CD4-positive, alpha-beta T cell treated with Interleukin-2 at 100 ng/mL for 4 hours (primary cell): ENCODE data around the gene YPEL4.
"Not testable (repeated sequence)": the region's sequence is repeated elsewhere in the genome, so short reads cannot be mapped to it uniquely, and the experiment has no call there.

Experiments
- DNase-seq: peaks from one replicate; pipeline ENCODE4 v3.0.0-alpha.2; 2020; ENCODE audit warnings: low spot score

YPEL4 gene, protein sequence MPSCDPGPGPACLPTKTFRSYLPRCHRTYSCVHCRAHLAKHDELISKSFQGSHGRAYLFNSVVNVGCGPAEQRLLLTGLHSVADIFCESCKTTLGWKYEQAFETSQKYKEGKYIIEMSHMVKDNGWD

DNA sequence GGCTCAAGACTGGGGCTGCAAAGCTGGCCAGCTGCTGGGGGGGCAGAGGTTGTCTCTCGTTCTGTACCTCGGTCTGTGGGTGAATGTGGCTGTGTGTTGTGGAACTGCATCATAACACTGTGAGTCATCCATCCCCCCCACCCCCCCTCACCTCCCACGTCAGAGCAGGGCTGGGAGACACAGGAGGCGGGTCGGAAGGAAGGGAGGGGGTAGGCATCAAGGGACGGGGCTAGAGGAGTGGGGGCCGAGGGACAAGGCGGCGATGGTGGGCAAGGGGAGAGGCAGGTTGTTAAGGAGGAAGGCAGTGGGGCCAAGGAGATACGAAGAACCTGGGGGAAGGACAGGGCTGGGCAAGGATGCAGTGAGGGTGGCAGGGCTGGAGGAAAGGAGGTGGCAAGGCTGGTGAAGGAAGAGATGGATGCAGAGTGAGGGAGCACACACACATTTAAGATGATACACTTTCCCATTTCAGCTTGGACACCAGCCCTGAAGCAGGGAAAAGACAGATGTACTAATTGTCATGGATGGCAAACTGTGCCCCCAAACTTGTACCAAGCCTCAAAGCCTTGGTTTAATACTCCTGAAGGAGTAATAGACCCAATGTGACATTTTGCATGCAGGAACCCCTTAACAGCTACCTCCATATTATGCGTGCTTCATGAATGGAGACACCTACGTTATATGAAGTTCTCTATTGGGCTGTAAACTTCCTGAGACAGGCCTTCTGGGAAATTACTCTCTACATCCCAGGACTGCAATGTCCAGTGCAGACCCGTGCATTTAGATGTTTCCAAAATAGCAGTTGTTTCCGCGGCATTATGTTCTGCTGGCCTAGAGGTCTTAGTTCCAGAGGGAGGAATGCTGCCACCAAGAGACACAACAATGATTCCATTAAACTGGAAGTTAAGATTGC is at the start of gene YPEL4:
Gene YPEL4, minus strand, starts transcription at position 87 of the 913 bp plus-strand sequence. CDS start 2,805 bp downstream, outside the sequence.
- DNase-seq = peak; percentile 72

DNA sequence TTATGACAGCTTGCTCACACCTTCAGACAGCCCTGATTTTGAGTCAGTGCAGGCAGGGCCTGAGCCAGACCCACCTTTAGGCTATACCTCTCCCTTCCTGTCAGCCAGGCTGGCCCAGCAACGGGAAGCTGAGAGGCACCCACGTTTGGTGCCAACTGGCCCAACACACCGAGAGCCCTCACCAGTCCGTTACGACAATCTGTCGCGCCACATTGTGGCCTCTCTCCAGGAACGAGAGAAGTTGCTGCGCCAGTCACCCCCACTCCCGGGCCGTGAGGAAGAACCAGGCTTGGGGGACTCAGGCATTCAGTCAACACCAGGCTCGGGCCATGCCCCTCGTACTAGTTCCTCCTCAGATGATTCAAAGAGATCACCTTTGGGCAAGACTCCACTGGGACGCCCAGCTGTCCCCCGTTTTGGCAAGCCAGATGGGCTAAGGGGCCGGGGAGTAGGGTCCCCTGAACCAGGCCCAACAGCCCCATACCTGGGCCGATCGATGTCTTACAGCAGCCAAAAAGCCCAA is 49.2 kb upstream of the YPEL4 start:
- DNase-seq = no peak

DNA sequence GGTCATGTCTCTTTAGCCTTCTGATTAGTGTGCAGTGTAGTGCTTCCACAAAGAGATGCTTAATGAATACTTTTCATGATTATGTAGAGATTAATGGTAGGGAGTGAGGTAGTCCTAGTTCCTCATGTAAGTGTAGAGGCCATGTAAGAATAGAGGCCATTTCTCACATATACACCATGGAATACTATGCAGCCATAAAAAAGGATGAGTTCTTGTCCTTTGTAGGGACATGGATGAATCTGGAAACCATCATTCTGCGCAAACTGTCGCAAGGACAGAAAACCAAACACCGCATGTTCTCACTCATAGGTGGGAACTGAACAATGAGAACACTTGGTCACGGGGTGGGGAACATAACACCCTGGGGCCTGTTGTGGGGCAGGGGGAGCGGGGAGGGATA is 40.8 kb upstream of the YPEL4 start:
- DNase-seq = not testable (repeated sequence)

DNA sequence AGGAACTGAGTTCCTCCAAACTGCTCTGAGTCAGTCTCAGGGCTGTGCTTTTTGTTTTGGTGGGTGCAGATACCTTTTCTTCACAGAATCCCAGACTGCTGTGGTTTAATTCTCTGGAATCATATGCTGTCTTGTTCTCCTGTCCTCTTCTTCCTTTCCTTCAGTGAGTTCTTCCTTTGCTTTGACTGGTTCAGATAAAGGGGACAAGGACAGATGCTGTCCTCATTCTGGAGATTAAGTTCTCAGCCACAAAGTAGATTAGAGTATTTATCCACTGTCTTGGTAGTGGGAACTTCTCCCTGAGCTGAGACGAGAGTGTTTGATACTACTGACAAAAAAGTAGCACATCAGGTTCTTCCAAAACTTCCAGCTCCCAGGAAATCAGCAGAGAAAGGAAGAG is 31.5 kb upstream of the YPEL4 start:
- no peak for DNase-seq

DNA sequence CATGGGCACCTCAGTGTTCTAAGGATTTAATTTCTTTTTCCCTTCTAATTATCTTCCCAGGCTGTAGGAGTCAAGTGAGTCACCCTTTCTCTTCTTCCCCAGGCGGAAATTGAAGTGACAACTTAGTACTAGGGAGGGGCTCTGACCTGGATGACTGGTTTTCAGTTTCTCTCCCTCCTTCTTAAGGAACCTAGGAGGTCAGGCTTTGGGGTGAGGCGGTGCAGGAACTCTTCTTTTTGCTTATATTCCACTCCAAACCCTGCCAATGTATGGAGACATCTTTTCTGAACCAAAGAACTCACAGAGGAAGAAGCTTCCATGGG is 30.8 kb upstream of the YPEL4 start:
- no peak for DNase-seq

DNA sequence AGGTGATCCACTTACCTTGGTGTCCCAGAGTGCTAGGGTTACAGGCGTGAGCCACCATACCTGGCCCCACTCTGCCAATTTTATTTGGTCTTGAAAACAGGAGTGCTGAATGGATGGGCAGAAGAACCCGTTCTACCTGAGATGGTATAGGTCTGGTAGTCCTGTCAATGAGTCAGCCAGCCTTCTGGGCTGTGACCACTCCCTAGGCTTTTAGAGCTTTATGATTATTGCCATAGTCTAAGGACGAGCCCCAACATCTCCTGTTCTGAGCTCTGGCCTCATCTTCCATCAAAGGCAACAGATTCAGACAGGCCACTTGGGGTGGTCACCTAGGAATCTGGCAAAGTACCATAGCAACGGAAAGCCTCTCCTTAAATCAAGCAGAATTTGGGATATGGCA is 29.7 kb upstream of the YPEL4 start:
- DNase-seq = no peak

DNA sequence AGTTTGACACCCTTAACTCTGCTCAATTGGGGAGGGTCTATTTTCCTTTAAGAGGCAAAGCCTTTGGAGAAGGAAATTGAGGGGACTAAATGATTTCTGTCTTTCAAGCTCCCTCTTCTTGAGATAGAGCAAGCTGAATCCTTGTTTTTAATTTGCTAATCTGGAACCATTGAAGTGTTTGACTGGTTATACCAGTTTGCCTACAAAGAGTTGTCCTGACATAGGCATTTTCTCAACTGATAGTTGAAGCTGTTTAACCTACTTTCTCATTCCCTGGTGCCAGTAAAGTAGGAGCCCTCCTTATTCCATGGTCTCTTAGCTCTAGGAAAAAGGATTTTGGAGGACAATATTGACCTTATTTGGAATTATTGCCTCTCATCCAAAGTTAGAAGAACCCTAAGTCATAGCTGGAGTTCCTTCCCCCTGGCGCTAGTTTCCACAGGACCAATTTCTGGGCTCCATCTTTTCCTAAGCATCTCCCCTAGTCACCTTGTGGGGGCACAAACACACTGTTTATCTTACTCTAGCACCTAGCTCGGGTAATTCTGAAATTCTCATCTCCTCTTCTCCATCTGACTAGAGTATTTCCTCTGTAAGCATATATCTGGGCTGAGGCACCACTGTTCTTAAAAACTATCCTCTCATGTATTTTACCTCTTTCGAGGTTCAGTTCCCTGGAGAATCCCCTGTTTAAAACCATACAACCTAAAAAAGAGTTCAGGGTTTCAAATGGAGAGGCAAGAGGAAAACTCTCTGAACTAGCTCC is 25.6 kb upstream of the YPEL4 start:
- no peak for DNase-seq

DNA sequence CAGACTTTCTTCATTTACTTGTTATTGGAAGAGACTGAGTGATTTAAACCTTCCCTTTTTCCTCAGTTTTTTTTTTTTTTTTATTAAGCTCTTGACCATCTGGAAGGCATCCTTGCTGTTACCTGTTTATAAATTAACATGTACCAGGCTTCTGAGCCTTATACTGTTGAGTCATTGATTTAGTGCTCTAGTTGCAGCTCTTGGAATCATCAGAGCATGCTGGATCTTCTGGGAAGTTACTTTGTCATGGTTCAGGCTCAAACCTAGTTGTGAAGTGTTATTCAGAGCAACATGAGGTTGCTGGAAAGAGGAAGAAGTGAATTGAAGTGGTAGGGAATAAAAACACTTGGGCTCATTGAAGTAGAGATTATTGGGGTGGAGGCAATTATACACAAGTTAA is 24.5 kb upstream of the YPEL4 start:
- DNase-seq = no peak

DNA sequence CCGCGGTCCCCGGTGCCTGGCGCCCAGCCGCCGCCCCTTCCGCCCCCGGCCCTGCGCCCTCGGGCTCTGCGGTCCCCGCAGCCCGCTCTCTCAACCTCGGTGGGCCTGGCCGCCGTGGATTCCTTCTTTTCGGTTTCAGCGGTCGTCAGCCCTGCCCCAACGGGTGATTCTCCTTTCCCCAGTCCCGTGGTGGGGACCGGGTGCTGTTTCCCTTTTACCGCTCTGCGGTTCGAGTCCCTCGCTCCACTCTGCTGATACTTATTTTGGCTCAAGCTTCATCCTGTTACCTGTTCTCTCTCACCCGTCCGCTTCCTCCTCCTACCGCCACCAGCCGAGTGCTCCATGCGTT is 18.7 kb upstream of the YPEL4 start:
- DNase-seq = peak; percentile 39

DNA sequence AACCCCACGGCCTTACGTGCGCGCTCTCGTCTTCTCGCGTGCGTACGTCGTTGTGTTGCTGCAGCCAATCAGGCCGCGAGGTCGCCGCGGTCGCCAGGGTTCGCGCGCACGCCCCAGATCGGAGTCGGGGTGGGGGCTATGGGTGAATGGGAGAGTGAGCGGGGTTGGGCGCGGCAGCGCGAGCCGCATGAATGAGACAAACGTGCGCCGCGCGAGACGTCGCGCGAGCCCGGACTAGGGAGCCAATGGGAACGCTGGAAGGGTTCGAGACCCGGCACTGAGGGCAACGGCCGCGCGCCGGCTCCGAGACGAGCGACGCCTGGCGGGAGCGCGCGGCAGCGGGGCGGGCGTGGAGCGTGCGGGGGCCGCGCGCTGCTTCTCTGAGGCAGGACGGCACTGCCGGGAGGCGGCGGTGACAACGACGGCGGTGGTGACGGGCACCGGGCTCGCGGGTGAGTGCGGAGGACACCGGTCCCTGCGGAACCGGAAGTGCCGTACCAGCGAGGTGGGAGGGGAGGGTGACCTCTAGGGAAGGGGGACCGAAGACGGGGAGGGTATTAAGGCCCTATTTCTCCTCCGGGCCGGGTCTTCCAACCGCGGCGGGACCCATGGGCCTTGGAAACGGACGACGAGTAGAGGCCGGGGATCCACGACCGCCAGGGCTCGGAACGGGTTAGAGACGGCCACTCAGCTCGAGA is 18.2 kb upstream of the YPEL4 start, which contains the start of gene ZDHHC5:
Gene ZDHHC5, plus strand, starts transcription at position 379 of the 698 bp plus-strand sequence. CDS start 4,977 bp downstream, outside the sequence.
- DNase-seq = peak; percentile 100

DNA sequence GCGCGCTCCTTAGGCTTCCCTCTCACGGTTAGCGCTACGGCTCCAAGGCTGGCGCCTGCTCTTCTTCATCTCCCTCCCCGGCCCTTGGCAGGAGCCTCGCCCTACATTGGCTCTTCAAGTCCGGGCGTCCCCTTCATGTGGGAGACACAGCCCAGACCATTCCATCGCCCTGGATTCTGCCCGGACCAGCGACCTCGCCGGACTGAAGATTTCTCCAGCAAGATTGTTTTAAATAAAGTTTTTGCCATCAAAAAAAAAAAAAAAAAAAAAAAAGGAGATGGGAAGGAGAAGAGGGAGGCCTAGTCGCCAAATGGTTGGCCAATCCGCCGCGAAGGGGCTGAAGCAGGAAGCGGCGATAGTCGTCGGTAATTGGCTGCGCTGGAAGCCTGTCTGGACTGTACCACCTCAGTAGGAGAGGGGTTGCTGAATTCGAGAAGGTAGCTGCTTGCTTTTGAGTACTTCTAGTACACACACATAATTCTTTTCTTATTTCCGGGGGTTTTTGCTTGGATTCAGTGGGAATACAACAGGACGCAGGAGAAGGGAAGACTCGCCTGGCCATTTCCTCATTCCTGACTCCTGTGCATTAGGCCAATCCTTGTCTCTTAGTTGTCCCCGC is 17.5 kb upstream of the YPEL4 start:
- peak; percentile 96 for DNase-seq

DNA sequence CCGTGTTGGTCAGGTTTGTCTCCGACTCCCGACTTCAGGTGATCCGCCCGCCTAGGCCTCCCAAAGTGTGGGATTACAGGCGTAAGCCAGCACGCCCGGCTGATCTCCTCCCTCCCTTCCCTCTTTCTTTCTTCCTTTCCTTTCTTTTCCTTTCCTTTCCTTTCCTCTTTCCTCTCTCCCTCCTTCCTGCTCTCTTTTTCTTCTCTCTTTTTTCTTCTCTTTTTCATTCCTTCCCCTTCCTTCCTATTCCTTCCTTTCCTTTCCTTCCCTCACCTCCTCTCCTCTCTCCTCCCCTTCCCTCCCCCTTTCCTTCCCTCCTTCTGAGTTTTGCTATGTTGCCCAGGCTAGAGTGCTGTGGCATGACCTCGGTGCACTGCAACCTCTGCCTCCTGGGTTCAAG is 14.3 kb upstream of the YPEL4 start:
- DNase-seq = no peak

DNA sequence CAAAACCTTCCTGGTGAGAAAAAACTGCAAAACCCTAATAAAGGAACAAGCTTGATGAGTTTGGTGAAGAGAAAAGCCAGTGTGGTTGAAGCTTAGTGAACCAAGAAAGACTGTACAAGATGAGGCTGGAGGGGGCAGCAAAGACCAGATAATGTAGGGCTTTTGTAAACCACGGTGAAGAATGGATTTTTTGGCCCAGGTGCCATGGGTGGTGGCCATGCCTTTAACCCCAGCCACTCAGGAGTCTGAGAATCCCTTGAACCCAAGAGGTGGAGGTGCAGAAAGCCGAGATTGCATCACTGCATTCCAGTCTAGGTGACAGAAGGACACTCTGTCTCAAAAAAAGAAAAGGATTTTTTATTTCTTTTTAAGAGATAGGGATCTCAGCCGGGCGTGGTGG is 13.2 kb upstream of the YPEL4 start:
- DNase-seq = no peak

DNA sequence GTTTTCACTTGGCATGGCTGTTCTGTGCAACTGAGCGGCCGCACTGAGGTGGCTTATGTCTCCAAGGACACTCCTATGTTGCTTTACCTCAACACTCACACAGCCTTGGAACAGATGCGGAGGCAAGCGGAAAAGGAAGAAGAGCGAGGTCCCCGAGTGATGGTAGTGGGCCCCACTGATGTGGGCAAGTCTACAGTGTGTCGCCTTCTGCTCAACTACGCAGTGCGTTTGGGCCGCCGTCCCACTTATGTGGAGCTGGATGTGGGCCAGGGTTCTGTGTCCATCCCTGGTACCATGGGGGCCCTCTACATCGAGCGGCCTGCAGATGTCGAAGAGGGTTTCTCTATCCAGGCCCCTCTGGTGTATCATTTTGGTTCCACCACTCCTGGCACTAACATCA is 10.0 kb upstream of the YPEL4 start:
- DNase-seq = no peak

DNA sequence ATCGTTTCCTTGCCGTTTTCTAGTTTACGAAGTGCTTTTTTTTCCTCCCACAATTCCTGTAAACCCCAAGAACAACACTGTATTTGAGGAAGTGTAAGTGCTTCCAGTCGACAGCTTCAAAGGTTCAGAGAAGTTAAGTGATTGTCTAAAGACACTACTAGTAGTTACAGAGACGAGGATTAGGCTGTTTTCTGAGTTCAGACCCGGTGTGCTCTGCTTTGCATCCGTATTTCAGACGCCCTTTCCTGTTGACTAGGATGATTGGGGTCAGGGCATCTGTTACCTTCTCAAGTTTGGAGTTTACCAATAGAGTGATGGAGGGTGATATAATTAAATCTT is 8.3 kb upstream of the YPEL4 start:
- DNase-seq = no peak

DNA sequence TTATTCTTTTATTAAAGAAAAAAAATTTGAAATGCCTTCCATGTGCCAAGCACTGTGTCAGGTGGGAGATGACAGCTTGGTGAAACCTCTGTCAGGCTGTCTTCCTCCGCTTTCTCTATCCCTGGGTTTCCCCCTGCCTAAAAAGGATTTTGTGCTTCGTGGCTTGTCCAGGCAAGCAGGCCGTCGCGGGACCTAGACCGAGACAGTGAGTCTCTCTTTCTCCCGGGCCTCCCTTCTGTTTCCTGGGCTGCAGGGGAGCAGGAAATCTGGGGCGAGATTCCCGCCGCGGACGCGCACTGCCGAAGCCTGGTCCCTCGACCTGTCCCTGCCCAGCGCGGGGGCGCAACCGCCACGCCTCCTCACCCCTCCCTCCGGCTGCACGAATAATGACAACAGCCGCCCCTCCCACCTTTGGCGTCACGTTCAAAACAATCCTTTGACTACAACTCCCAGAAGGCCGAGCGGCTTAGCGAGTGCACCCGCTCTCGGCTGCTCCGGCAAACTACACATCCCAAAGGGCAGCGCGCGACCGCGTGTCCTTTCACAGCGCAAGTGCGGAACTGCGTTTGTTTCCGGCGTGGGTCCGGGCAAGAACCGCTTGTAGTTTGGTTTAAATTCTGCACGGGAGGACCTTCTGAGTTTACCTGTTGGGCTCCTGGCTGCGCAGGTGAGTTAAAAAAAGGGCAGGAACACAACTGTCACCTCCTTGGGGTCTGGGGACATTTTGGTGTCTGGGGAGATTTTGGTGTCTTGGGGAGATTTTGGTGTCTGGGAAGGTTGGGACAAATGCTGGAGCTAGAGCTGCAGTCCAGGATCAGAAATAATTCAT is 7.7 kb upstream of the YPEL4 start, which contains the start of gene CLP1:
Gene CLP1, plus strand, starts transcription at position 569 of the 829 bp plus-strand sequence. CDS start 1,715 bp downstream, outside the sequence.
- DNase-seq = peak; percentile 98

DNA sequence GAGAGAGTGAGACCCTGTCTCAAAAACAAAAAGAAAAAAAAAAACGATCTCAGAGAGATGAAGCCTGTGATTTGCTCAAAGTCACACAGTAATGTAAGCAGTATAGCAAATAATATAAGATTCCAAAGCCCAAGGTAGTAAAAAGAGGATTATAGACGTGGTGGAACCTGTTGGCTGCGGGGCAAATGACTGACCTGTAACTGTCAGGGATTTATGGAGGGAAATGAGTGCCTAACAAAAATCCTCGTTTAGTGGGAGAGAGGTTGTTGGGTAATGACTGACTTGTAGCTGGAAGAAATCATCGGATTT is 7.1 kb upstream of the YPEL4 start:
- DNase-seq = no peak

DNA sequence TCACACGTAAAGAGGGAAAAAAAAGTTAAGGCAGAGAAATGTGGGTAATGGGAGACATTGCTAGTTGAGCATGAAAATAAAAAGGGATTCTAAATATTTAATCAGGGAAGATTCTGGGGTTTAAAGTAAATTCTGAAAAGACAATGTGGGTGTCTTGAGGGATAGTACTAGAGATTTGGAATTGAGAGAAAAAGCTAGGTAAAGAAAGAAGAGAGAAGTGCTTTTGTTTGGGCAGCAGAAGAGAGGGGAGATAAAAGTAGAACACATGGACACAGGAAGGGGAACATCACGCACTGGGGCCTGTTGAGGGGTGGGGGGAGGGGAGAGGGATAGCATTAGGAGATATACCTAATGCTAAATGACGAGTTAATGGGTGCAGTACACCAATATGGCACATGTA is 3.5 kb upstream of the YPEL4 start:
- no peak for DNase-seq

DNA sequence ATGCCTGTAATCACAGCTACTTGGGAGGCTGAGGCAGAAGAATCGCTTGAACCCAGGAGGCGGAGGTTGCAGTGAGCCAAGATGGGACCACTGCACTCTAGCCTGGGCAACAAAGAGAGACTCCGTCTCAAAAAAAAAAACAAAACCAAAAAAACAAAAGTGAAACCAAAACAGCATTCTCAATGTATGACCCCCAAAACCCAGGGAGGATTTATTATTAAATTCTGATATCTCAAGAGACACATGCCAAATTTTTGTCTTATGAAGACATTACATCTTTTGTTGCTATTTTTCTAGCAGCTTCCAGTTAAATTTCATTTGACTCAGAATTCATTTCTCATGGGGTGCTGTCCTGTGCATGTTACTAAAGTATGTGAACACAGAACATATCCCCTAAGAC is 3.0 kb upstream of the YPEL4 start:
- DNase-seq = no peak

DNA sequence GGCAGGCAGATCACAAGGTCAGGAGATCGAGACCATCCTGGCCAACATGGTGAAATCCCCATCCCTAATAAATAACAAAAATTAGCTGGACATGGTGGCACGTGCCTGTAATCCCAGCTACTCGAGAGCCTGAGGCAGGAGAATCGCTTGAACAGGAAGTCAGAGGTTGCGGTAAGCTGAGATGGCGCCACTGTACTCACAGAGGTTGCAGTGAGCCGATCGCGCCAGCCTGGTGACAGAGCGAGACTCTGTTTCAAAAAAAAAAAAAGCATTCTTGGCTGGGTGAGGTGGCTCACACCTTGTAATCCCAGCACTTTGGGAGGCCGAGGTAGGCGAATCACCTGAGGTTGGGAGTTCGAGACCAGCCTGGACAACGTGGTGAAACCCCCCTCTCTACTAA is 2.5 kb upstream of the YPEL4 start:
- peak; percentile 29 for DNase-seq

DNA sequence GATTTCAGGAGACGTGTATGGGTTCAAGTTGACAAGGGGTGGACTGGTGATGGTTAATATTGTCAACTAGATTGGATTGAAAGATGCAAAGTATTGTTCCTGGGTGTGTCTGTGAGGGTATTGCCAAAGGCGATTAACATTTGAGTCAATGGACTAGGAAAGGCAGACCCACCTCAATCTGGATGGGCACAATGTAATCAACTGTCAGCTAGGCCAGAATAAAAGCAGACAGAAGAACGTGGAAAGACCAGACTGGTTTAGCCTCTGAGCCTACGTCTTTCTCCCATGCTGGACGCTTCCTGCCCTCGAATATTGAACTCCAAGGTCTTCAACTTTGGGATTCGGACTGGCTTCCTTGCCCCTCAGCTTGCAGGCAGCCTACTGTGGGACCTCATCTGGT is 1.7 kb upstream of the YPEL4 start:
- no peak for DNase-seq
